Adrenal gland (tissue), 5 donors: ENCODE measurements around the gene CXADR.

Experiments
- POLR2A ChIP-seq, 2 donors: fragments of 450-650 bp; IDR thresholded peaks; one replicate each; pipeline ENCODE4 v1.6.1; 2017; ENCODE audit warnings: antibody characterized with exemption in 2 of 2, mild to moderate bottlenecking in 2 of 2, moderate library complexity in 1 of 2
- TF ChIP-seq, protein P1 (sequence below), 6 experiments: fragments of 450-650 bp in 4 of 6; fragments of 200-600 bp in 2 of 6; sonication (generic) in 1 of 6; IDR thresholded peaks; 1 replicate in 5 of 6; 2 replicates in 1 of 6; pipeline versions ENCODE4 v1.5.1 to v1.8.0; 2016 to 2021; ENCODE audit warnings: antibody characterized with exemption in 6 of 6, mild to moderate bottlenecking in 2 of 6, moderate library complexity in 1 of 6
- donor health status: DM: no; HTN: no; CAD: no.

DNA sequence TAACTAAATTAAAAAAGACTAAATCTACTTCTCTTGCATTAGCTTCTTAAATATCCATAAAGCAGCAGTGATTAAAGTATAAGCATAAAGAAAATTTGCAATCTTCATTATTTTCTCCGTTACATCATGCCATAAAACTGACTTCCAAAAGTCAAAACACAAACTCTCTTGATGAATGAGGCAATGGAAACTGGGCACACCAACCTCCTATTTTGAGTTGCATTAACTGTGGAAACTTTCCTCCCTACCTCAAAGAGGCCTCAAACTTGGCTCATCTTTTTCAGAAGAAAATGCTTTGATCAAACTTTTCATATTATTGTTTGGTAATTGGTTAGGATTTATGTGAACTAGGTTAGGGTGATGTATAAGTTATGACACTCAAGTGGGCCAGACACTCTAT, 104.0 kb downstream of the CXADR start:
- TF ChIP-seq, protein P1, sequence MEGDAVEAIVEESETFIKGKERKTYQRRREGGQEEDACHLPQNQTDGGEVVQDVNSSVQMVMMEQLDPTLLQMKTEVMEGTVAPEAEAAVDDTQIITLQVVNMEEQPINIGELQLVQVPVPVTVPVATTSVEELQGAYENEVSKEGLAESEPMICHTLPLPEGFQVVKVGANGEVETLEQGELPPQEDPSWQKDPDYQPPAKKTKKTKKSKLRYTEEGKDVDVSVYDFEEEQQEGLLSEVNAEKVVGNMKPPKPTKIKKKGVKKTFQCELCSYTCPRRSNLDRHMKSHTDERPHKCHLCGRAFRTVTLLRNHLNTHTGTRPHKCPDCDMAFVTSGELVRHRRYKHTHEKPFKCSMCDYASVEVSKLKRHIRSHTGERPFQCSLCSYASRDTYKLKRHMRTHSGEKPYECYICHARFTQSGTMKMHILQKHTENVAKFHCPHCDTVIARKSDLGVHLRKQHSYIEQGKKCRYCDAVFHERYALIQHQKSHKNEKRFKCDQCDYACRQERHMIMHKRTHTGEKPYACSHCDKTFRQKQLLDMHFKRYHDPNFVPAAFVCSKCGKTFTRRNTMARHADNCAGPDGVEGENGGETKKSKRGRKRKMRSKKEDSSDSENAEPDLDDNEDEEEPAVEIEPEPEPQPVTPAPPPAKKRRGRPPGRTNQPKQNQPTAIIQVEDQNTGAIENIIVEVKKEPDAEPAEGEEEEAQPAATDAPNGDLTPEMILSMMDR (IDR thresholded peaks at IDR 0.05), result no peak
- no peak for TF ChIP-seq POLR2A (IDR thresholded peaks at IDR 0.05)
